Measurements from ENCODE around the gene TNNI3. TPM values are rescaled to one million over a fixed set of nuclear protein-coding genes. Genes with fewer than 3 reads are reported as not detected.
A peak's percentile ranks its signal among the peaks of the same experiment; 100 is the strongest.

Gene TNNI3
- total RNA-seq, 2 experiments from 2014 or later = 2.6 TPM; not detected in 1

- CTCF ChIA-PET (ENCODE audit: unreplicated experiment) = no interaction called here
These were observed 39.3 kb upstream of the TNNI3 start for GRCh38 chr19:55196803-55197202.

GRCh38 chr19:55193481-55193880 lies 35.9 kb upstream of the TNNI3 start:
- H3K9me3 ChIP-seq (ENCODE audit: low read length) = no peaks in the 10 kb centered on the region
- CTCF ChIA-PET (ENCODE audit: unreplicated experiment) = no interaction called here
- no peaks in the 10 kb centered on the region for H3K36me3 ChIP-seq (ENCODE audit: insufficient read depth, low read length)
- H3K4me1 ChIP-seq (ENCODE audit: insufficient read depth, low read length, poor library complexity, severe bottlenecking) = no peaks in the 10 kb centered on the region
- intact Hi-C loops (cut with micrococcal nuclease; ENCODE audit: unreplicated experiment) = no loop called here
- no peak for TF ChIP-seq CTCF (conservative IDR thresholded peaks at IDR 0.05; ENCODE audit: low read length)
- no TSS peak for BruUV-seq (replicated peaks)
- POLR2A ChIA-PET = interaction anchor here (0.7 kb wide), 1 partner anchor 51 kb away, joined by 3 read pairs; no protein-coding TSS in a partner anchor
- DNase-seq (ENCODE audit: low spot score) = no peak
- no peak overlapping the region for H2AFZ ChIP-seq (ENCODE audit: low read length)
- H3K4me3 ChIP-seq (ENCODE audit: low read depth, low read length, poor library complexity, severe bottlenecking) = no peak overlapping the region
- H3K27ac ChIP-seq (ENCODE audit: low read depth, low read length, poor library complexity, severe bottlenecking) = no peak overlapping the region
- no peak overlapping the region for H3K4me2 ChIP-seq (ENCODE audit: low read length)
- no peaks in the 10 kb centered on the region for H3K9me2 ChIP-seq (ENCODE audit: insufficient read depth, low read length)
- H4K20me1 ChIP-seq (ENCODE audit: insufficient read depth, low read length) = no peaks in the 10 kb centered on the region
- H3K79me2 ChIP-seq (ENCODE audit: insufficient read depth, low read depth, low read length) = no peaks in the 10 kb centered on the region

More at GRCh38 chr19:55196803-55197202, 39.3 kb upstream of the TNNI3 start:
- H3K4me3 ChIP-seq (ENCODE audit: low read depth, low read length, poor library complexity, severe bottlenecking) = no peak overlapping the region
- no TSS peak for BruUV-seq (replicated peaks)
- H3K4me1 ChIP-seq (ENCODE audit: insufficient read depth, low read length, poor library complexity, severe bottlenecking) = no peaks in the 10 kb centered on the region
- peak; percentile 41 for DNase-seq (ENCODE audit: low spot score)
- no peaks in the 10 kb centered on the region for H3K79me2 ChIP-seq (ENCODE audit: insufficient read depth, low read depth, low read length)
- H4K20me1 ChIP-seq (ENCODE audit: insufficient read depth, low read length) = no peaks in the 10 kb centered on the region
- no peak overlapping the region for H3K4me2 ChIP-seq (ENCODE audit: low read length)
- POLR2A ChIA-PET = no interaction called here
- no peak overlapping the region; the same call in 1 of the 2 replicates for H2AFZ ChIP-seq (ENCODE audit: low read length)
- intact Hi-C loops (cut with micrococcal nuclease; ENCODE audit: unreplicated experiment) = no loop called here
- H3K27ac ChIP-seq (ENCODE audit: low read depth, low read length, poor library complexity, severe bottlenecking) = no peak overlapping the region
- H3K9me2 ChIP-seq (ENCODE audit: insufficient read depth, low read length) = no peaks in the 10 kb centered on the region
- H3K9me3 ChIP-seq (ENCODE audit: low read length) = no peaks in the 10 kb centered on the region
- no peaks in the 10 kb centered on the region for H3K36me3 ChIP-seq (ENCODE audit: insufficient read depth, low read length)
- TF ChIP-seq CTCF (conservative IDR thresholded peaks at IDR 0.05; ENCODE audit: low read length) (no peak), EZH2phosphoT487 (IDR thresholded peaks at IDR 0.05; ENCODE audit: borderline replicate concordance, low read depth, low read length) (no peak)

GRCh38 chr19:55189403-55189835 lies 31.9 kb upstream of the TNNI3 start:
- ChIA-PET POLR2A (interaction anchor here (0.7 kb wide), 1 partner anchor 643 kb away, joined by 3 read pairs; no protein-coding TSS in a partner anchor), CTCF (ENCODE audit: unreplicated experiment) (no interaction called here)
- Histone ChIP-seq H3K4me3 (ENCODE audit: low read depth, low read length, poor library complexity, severe bottlenecking) (no peak overlapping the region), H3K9me2 (ENCODE audit: insufficient read depth, low read length) (no peaks in the 10 kb centered on the region), H3K4me1 (ENCODE audit: insufficient read depth, low read length, poor library complexity, severe bottlenecking) (no peaks in the 10 kb centered on the region), H3K9me3 (ENCODE audit: low read length) (no peaks in the 10 kb centered on the region), H3K36me3 (ENCODE audit: insufficient read depth, low read length) (no peaks in the 10 kb centered on the region), H3K27ac (ENCODE audit: low read depth, low read length, poor library complexity, severe bottlenecking) (no peak overlapping the region), H3K79me2 (ENCODE audit: insufficient read depth, low read depth, low read length) (no peaks in the 10 kb centered on the region), H4K20me1 (ENCODE audit: insufficient read depth, low read length) (no peaks in the 10 kb centered on the region), H2AFZ (ENCODE audit: low read length) (no peak overlapping the region), H3K4me2 (ENCODE audit: low read length) (no peak overlapping the region)
- no TSS peak for BruUV-seq (replicated peaks)
- DNase-seq (ENCODE audit: low spot score) = no peak
- TF ChIP-seq CTCF (conservative IDR thresholded peaks at IDR 0.05; ENCODE audit: low read length) (no peak), EZH2phosphoT487 (IDR thresholded peaks at IDR 0.05; ENCODE audit: borderline replicate concordance, low read depth, low read length) (no peak)
- intact Hi-C loops (cut with micrococcal nuclease; ENCODE audit: unreplicated experiment) = no loop called here

Measured in OCI-LY7 (cell line).